GM12878 (cell line): ENCODE data around the gene ZNF397.

Experiments used
- ATF2 ChIP-seq: IDR thresholded peaks from 2 replicates; pipeline ENCODE4 v1.6.1; 2012; ENCODE audit warnings: low read length, inconsistent platforms
- CTCF ChIP-seq, 3 experiments: IDR thresholded peaks in 2 of 3; conservative IDR thresholded peaks in 1 of 3; 2 replicates each; pipeline ENCODE4 v1.5.1; 2011; ENCODE audit warnings: low read depth in 3 of 3, low read length in 3 of 3, mild to moderate bottlenecking in 3 of 3, control low read depth in 2 of 3, moderate library complexity in 2 of 3, inconsistent platforms in 1 of 3, mixed read lengths in 1 of 3; ENCODE audit not compliant: control insufficient read depth in 2 of 3, insufficient read depth in 1 of 3; ENCODE audit errors: extremely low read depth in 1 of 3
- ELK1 ChIP-seq: IDR thresholded peaks from 2 replicates; pipeline ENCODE4 v1.6.1; 2012; ENCODE audit warnings: low read depth, low read length, improper control_type of control experiment
- EP300 ChIP-seq, 2 experiments: fragments of 150-350 bp in 1 of 2; IDR thresholded peaks; 2 replicates each; pipeline ENCODE4 v1.6.1; 2011 to 2012; ENCODE audit warnings: low read depth in 2 of 2, low read length in 2 of 2, borderline replicate concordance in 1 of 2, improper control_type of control experiment in 1 of 2, inconsistent platforms in 1 of 2; ENCODE audit not compliant: control insufficient read depth in 1 of 2
- HDAC2 ChIP-seq: fragments of 200-600 bp; sonication (generic); IDR thresholded peaks from 2 replicates; pipeline ENCODE4 v1.6.1; 2017
- JUND ChIP-seq: IDR thresholded peaks from 2 replicates; pipeline ENCODE4 v1.6.1; 2012; ENCODE audit warnings: low read depth, mild to moderate bottlenecking, low read length, improper control_type of control experiment, moderate library complexity
- MYC ChIP-seq: IDR thresholded peaks from 2 replicates; pipeline ENCODE4 v1.6.1; 2011; ENCODE audit warnings: mild to moderate bottlenecking, low read length, moderate library complexity, inconsistent platforms; ENCODE audit not compliant: insufficient read depth, insufficient replicate concordance, insufficient read length, severe bottlenecking
- NFYA ChIP-seq: IDR thresholded peaks from 2 replicates; pipeline ENCODE4 v1.6.1; 2011; ENCODE audit warnings: low read depth, mild to moderate bottlenecking, low read length, improper control_type of control experiment, borderline replicate concordance
- NR2C2 ChIP-seq: IDR thresholded peaks from 2 replicates; pipeline ENCODE4 v1.6.1; 2011; ENCODE audit warnings: borderline replicate concordance, low read depth; ENCODE audit not compliant: control insufficient read depth, insufficient read length
- POLR2A ChIP-seq: IDR thresholded peaks from 2 replicates; pipeline ENCODE4 v1.6.1; 2011; ENCODE audit warnings: low read depth, mild to moderate bottlenecking, low read length
- SUPT20H ChIP-seq: IDR thresholded peaks from 2 replicates; pipeline ENCODE4 v1.6.1; 2011; ENCODE audit warnings: low read depth, mild to moderate bottlenecking, low read length, moderate library complexity, borderline replicate concordance; ENCODE audit not compliant: control insufficient read depth
- TARDBP ChIP-seq: IDR thresholded peaks from 2 replicates; pipeline ENCODE4 v1.6.1; 2016; ENCODE audit warnings: borderline replicate concordance
- USF1 ChIP-seq: IDR thresholded peaks from 2 replicates; pipeline ENCODE4 v1.6.1; 2011; ENCODE audit warnings: borderline replicate concordance, low read depth, mild to moderate bottlenecking, moderate library complexity, mixed read lengths, low read length; ENCODE audit not compliant: insufficient read depth; ENCODE audit errors: extremely low read length
- USF2 ChIP-seq: IDR thresholded peaks from 2 replicates; pipeline ENCODE4 v1.6.1; 2011; ENCODE audit warnings: low read depth, low read length, improper control_type of control experiment, borderline replicate concordance

GRCh38 chr18:35246831-35247230, 6.0 kb downstream of the ZNF397 start:
- no peak for TF ChIP-seq USF1
- TF ChIP-seq MYC = no peak
- TF ChIP-seq EP300 (IDR thresholded peaks at IDR 0.05; ENCODE audit: borderline replicate concordance in 1 of 2, control insufficient read depth in 1 of 2, low read depth in 2 of 2, low read length in 2 of 2) = no peak
- TF ChIP-seq TARDBP = no peak
- TF ChIP-seq USF2 = no peak
- no peak for TF ChIP-seq SUPT20H
- TF ChIP-seq POLR2A = no peak
- TF ChIP-seq CTCF (IDR thresholded peaks at IDR 0.05 in 2 of 3, conservative IDR thresholded peaks at IDR 0.05 in 1 of 3; ENCODE audit: control insufficient read depth in 2 of 3, extremely low read depth in 1 of 3, insufficient read depth in 1 of 3, low read depth in 3 of 3, low read length in 3 of 3) = no peak
- no peak for TF ChIP-seq HDAC2
- no peak for TF ChIP-seq NFYA
- no peak for TF ChIP-seq ATF2
- no peak for TF ChIP-seq JUND
- no peak for TF ChIP-seq ELK1
- no peak for TF ChIP-seq NR2C2
